K562 treated with DMSO at 1 percent for 12 hours (cell line): Measurements from ENCODE around the gene SLC17A2. TPM values are rescaled to one million over a fixed set of nuclear protein-coding genes. Genes with fewer than 3 reads are reported as not detected.

Source experiments
- total RNA-seq: library from RNA; unstranded; fragments of 300-600 nt; gene quantifications from 2 replicates; pipeline ENCODE4 v1.2.3, GENCODE V29; 2022; ENCODE audit not compliant: insufficient read depth

The SLC17A2 gene, protein sequence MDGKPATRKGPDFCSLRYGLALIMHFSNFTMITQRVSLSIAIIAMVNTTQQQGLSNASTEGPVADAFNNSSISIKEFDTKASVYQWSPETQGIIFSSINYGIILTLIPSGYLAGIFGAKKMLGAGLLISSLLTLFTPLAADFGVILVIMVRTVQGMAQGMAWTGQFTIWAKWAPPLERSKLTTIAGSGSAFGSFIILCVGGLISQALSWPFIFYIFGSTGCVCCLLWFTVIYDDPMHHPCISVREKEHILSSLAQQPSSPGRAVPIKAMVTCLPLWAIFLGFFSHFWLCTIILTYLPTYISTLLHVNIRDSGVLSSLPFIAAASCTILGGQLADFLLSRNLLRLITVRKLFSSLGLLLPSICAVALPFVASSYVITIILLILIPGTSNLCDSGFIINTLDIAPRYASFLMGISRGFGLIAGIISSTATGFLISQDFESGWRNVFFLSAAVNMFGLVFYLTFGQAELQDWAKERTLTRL
- not detected in 2 replicates for total RNA-seq

DNA sequence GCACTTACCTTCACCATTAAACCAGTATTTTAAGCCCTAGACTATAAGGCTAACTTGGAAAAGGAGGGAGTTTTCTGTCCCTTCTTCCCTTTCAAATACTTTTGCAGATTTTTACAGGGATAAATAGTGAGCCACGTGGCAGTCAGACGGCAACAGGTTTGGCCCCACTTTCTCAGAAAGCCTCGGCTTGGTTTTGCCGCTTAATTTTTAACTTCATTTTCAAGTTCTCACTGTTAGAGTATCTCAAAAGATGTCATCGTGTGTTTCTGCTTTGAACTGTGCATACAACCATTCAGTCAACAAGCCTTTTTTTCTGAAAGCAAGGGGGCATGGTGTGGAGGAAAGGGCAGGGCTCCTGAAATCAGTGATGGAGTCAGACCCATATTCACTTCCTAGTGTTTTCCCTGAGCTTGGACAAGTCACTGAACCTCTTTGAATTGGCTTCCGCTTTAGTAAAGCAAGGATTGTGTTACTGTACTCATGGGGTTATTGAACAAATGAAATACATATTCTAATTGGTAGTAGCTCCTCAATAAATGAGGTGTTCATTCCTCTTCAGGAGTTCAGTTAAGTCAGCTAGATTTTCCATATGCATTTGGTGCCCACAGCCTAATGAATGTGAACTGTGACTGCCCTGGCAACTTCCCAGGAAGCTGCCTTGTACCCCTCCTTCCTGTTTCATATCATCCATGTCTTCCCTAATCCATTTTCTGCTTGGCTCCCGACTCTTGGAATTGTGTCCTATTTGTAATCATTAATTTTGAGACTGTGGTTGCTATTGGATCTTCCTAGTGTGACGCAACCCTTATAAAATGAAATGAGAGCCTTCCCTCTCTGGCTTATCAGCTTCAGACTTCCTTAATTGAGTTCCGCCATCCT, at the start of gene SLC17A2:
SLC17A2 (minus strand) TSS at position 160 of the 879 bp plus-strand sequence. CDS start 4,895 bp downstream, outside the sequence.

GRCh38 chr6:25962149-25963127, 31.9 kb upstream of the SLC17A2 start, which contains the start of gene TRIM38:
Gene TRIM38 (plus strand): TSS chr6:25962802. CDS start chr6:25966523, 3,721 bp downstream.

GRCh38 chr6:25874118-25874517, 56.4 kb downstream of the SLC17A2 start, which contains the start of gene SLC17A3:
Gene SLC17A3 (minus strand): TSS chr6:25874243. CDS start chr6:25868387, 5,856 bp downstream.

Other genes starting within 250 kb of the SLC17A2 start
- gene SLC17A4, start 175.9 kb downstream of the SLC17A2 start, total RNA-seq, result not detected in 2 replicates
- not detected in 2 replicates for gene SLC17A1, start 98.6 kb downstream of the SLC17A2 start, total RNA-seq
- not detected in 2 replicates for gene SLC17A3, start 56.4 kb downstream of the SLC17A2 start, total RNA-seq
- 4.5 and 10.0 TPM in 2 replicates for gene TRIM38, start 32.1 kb upstream of the SLC17A2 start, total RNA-seq
- gene HFE, start 156.7 kb upstream of the SLC17A2 start, total RNA-seq, result 0.89 and 1.5 TPM in 2 replicates